Medulla oblongata (tissue), 1 donor: ENCODE data around the gene CNGA4.
"Not testable (repeated sequence)": the region's sequence is repeated elsewhere in the genome, so short reads cannot be mapped to it uniquely, and the experiment has no call there.

Source experiments
- DNase-seq: peaks from one replicate; pipeline ENCODE4 v3.0.0-alpha.2; 2015; ENCODE audit errors: extremely low spot score

The CNGA4 gene

GRCh38 chr11:6263662-6264061 is 24.8 kb downstream of the CNGA4 start:
- DNase-seq: no peak

GRCh38 chr11:6268820-6269219 is 29.9 kb downstream of the CNGA4 start:
- no peak for DNase-seq

GRCh38 chr11:6269994-6270393 is 31.1 kb downstream of the CNGA4 start:
- no peak for DNase-seq

GRCh38 chr11:6270584-6271246 is 31.8 kb downstream of the CNGA4 start:
- DNase-seq: no peak

- DNase-seq: no peak
Measured at GRCh38 chr11:6271598-6271997, 32.7 kb downstream of the CNGA4 start.

- no peak for DNase-seq
Measured at GRCh38 chr11:6273188-6273587, 34.3 kb downstream of the CNGA4 start.

- DNase-seq: not testable (repeated sequence)
Measured at GRCh38 chr11:6280809-6281208, 41.9 kb downstream of the CNGA4 start.

- DNase-seq: no peak
Measured at GRCh38 chr11:6283453-6284023, 44.6 kb downstream of the CNGA4 start.

GRCh38 chr11:6284250-6284649 is 45.4 kb downstream of the CNGA4 start:
- no peak for DNase-seq

GRCh38 chr11:6285019-6285418 is 46.1 kb downstream of the CNGA4 start:
- DNase-seq: no peak
